CD4-positive, alpha-beta T cell treated with Interleukin-17A for 1 hour (primary cell): ENCODE measurements around the gene EPHA5.
"Not testable (repeated sequence)": the region's sequence is repeated elsewhere in the genome, so short reads cannot be mapped to it uniquely, and the experiment has no call there.

ENCODE experiments used
- DNase-seq: peaks from one replicate; pipeline ENCODE4 v3.0.0-alpha.2; 2020

Gene EPHA5

GRCh38 chr4:65344278-65344825, 325.9 kb downstream of the EPHA5 start:
- DNase-seq = no peak

- DNase-seq = no peak
These were observed 326.9 kb downstream of the EPHA5 start for GRCh38 chr4:65343342-65343741.

- no peak for DNase-seq
These were observed 328.7 kb downstream of the EPHA5 start for GRCh38 chr4:65341557-65341956.

- DNase-seq = no peak
These were observed 329.7 kb downstream of the EPHA5 start for GRCh38 chr4:65340382-65341109.

GRCh38 chr4:65337371-65337770, 332.9 kb downstream of the EPHA5 start:
- no peak for DNase-seq

- DNase-seq = no peak
These were observed 333.8 kb downstream of the EPHA5 start for GRCh38 chr4:65336465-65336864.

- no peak for DNase-seq
These were observed 353.8 kb downstream of the EPHA5 start for GRCh38 chr4:65316534-65316933.

GRCh38 chr4:65311120-65311519, 359.2 kb downstream of the EPHA5 start:
- DNase-seq = no peak

GRCh38 chr4:65310586-65310985, 359.7 kb downstream of the EPHA5 start:
- DNase-seq = no peak

GRCh38 chr4:65308626-65309025, 361.7 kb downstream of the EPHA5 start:
- DNase-seq = not testable (repeated sequence)

- DNase-seq = no peak
These were observed 368.1 kb downstream of the EPHA5 start for GRCh38 chr4:65302145-65302544.

- no peak for DNase-seq
These were observed 374.0 kb downstream of the EPHA5 start for GRCh38 chr4:65296246-65296645.

- DNase-seq = no peak
These were observed 383.2 kb downstream of the EPHA5 start for GRCh38 chr4:65287071-65287470.
